Osteoblast (primary cell): Measurements from ENCODE around the gene COG4. TPM values are rescaled to one million over a fixed set of nuclear protein-coding genes. Genes with fewer than 3 reads are reported as not detected.

ENCODE experiments used
- DNase-seq: peaks from one replicate; pipeline ENCODE4 v3.0.0; 2011; ENCODE audit warnings: low spot score, mixed read lengths; ENCODE audit not compliant: insufficient read length; ENCODE audit errors: missing footprints
- H2AFZ ChIP-seq: 2 replicates; pipeline ENCODE4 v1.6.0; 2011; ENCODE audit warnings: mild to moderate bottlenecking, low read length
- H3K27ac ChIP-seq: 2 replicates; pipeline ENCODE4 v1.5.1; 2011; ENCODE audit warnings: mild to moderate bottlenecking, low read depth, low read length, moderate library complexity
- H3K27me3 ChIP-seq: 2 replicates; pipeline ENCODE4 v1.6.0; 2012; ENCODE audit warnings: mild to moderate bottlenecking, control low read depth, inconsistent platforms, low read length, moderate library complexity; ENCODE audit not compliant: insufficient read depth
- H3K36me3 ChIP-seq: 2 replicates; pipeline ENCODE4 v1.5.1; 2011; ENCODE audit warnings: mild to moderate bottlenecking, low read length, control low read depth, moderate library complexity; ENCODE audit not compliant: insufficient read depth
- H3K4me1 ChIP-seq: 2 replicates; pipeline ENCODE4 v1.5.1; 2011; ENCODE audit warnings: mild to moderate bottlenecking, low read length, control low read depth, moderate library complexity; ENCODE audit not compliant: insufficient read depth
- H3K4me2 ChIP-seq: 2 replicates; pipeline ENCODE4 v1.6.0; 2011; ENCODE audit warnings: mild to moderate bottlenecking, low read length; ENCODE audit not compliant: insufficient read depth
- H3K4me3 ChIP-seq: fragments of 200-600 bp; sonication (generic); 3 replicates; pipeline ENCODE4 v1.5.1; 2012; ENCODE audit warnings: mild to moderate bottlenecking, low read length, inconsistent platforms; ENCODE audit not compliant: insufficient read depth
- H3K79me2 ChIP-seq: 2 replicates; pipeline ENCODE4 v1.6.0; 2012; ENCODE audit warnings: mild to moderate bottlenecking, low read length, control low read depth, inconsistent platforms; ENCODE audit not compliant: insufficient read depth
- H3K9me3 ChIP-seq: 2 replicates; pipeline ENCODE4 v1.5.1; 2011; ENCODE audit warnings: low read depth, low read length, control low read depth
- H4K20me1 ChIP-seq: 2 replicates; pipeline ENCODE4 v1.6.0; 2012; ENCODE audit warnings: mild to moderate bottlenecking, low read length, control low read depth; ENCODE audit not compliant: insufficient read depth
- CTCF ChIP-seq: IDR thresholded peaks from 2 replicates; pipeline ENCODE4 v1.5.1; 2011; ENCODE audit warnings: mild to moderate bottlenecking, low read depth, low read length, moderate library complexity; ENCODE audit errors: extremely low read depth
- total RNA-seq: library from RNA; depleted of rRNA; stranded (reverse); fragments of >200 nt; gene quantifications from 2 replicates; pipeline ENCODE4 v1.2.3, GENCODE V29; 2012

COG4 gene
- total RNA-seq, 1 donor: 61.5 TPM

GRCh38 chr16:70553645-70554044 is 30.3 kb upstream of the COG4 start:
- peak; percentile 84 for DNase-seq
- Histone ChIP-seq H3K9me3 (no peaks in the 10 kb centered on the region), H4K20me1 (peaks cover 15% of the 10 kb centered on the region), H3K36me3 (peaks cover 89% of the 10 kb centered on the region), H3K4me1 (peaks cover 24% of the 10 kb centered on the region), H3K4me2 (peak overlapping the region; percentile 60), H3K27ac (peak overlapping the region; percentile 82), H2AFZ (no peak overlapping the region), H3K4me3 (no peak overlapping the region), H3K27me3 (no peaks in the 10 kb centered on the region), H3K79me2 (peaks cover 70% of the 10 kb centered on the region)
- TF ChIP-seq CTCF: no peak

GRCh38 chr16:70552675-70553074 is 29.3 kb upstream of the COG4 start:
- Histone ChIP-seq H3K79me2 (peaks cover 75% of the 10 kb centered on the region), H2AFZ (no peak overlapping the region), H3K4me1 (peaks cover 24% of the 10 kb centered on the region), H3K36me3 (peaks cover 89% of the 10 kb centered on the region), H3K4me2 (no peak overlapping the region), H3K4me3 (no peak overlapping the region), H4K20me1 (peaks cover 15% of the 10 kb centered on the region), H3K27ac (peak overlapping the region; percentile 8), H3K27me3 (no peaks in the 10 kb centered on the region), H3K9me3 (no peaks in the 10 kb centered on the region)
- TF ChIP-seq CTCF: no peak
- DNase-seq: no peak

DNA sequence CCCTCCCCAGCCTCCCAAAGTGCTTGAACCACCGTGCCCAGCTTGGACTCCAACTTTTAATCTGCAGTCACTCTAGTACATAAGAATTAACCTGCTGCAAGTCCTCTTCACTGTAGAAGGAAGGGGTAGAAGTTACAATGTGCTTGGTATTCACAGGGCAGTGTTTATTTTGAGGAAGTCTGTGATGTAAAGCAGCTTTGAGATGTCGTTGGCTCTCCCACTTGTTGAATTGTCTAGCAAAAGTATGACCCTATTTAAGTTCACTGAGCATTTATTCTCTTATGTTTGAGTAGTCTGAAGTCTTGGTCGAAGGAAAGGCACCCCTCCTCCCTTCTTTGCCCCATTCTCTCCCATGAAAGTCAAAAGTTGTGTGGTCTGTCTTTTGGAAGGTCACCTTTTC is 28.4 kb upstream of the COG4 start:
- Histone ChIP-seq H3K4me2 (no peak overlapping the region), H3K4me3 (no peak overlapping the region), H3K9me3 (no peaks in the 10 kb centered on the region), H3K79me2 (peaks cover 71% of the 10 kb centered on the region), H3K27ac (peak overlapping the region; percentile 13), H3K36me3 (peaks cover 85% of the 10 kb centered on the region), H2AFZ (no peak overlapping the region), H3K27me3 (no peaks in the 10 kb centered on the region), H4K20me1 (peaks cover 15% of the 10 kb centered on the region), H3K4me1 (peaks cover 24% of the 10 kb centered on the region)
- TF ChIP-seq CTCF: no peak
- DNase-seq: no peak

DNA sequence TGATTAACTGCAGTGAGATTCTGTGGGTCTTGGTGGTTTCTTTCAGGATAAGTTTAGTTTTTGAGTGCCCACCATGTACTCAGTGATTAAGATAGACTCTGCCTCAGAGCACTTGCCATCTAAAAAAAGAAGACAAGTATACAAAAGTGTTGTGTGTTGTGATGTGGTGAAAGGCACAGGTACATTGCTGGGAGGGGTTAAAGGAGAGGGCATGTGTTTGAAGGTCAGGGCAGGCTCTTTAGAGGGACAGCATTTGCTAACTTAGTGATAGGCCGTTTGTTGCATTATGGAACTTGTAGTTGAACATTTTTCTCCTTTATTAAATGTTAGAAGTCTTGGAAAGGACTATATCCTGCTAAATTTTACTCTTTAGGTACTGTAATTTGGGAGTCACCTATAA is 26.7 kb upstream of the COG4 start:
- no peak for TF ChIP-seq CTCF
- Histone ChIP-seq H2AFZ (no peak overlapping the region), H3K79me2 (peaks cover 70% of the 10 kb centered on the region), H3K9me3 (no peaks in the 10 kb centered on the region), H3K27ac (no peak overlapping the region), H3K27me3 (no peaks in the 10 kb centered on the region), H3K4me2 (no peak overlapping the region), H4K20me1 (peaks cover 15% of the 10 kb centered on the region), H3K4me3 (no peak overlapping the region), H3K4me1 (peaks cover 24% of the 10 kb centered on the region), H3K36me3 (peaks cover 84% of the 10 kb centered on the region)
- DNase-seq: no peak
